T-cell (primary cell): Measurements from ENCODE around the gene DIP2C. TPM values are rescaled to one million over a fixed set of nuclear protein-coding genes. Genes with fewer than 3 reads are reported as not detected.

Source experiments
- ATAC-seq, 4 experiments: fragments of 200-7000 bp in 3 of 4; fragments of 150-1000 bp in 1 of 4; cut with Tn5 transposase; replicated peaks in 1 of 4; 1 replicate in 3 of 4; 2 replicates in 1 of 4; pipeline ENCODE4 v1.10.0; 2021; ENCODE audit warnings: moderate library complexity in 3 of 4, mild to moderate bottlenecking in 2 of 4, moderate number of reproducible peaks in 1 of 4
- CTCF ChIA-PET, 2 donors: fragments of 300-600 bp; sonication (Branson Sonifier 250); formaldehyde crosslinking; loops; one replicate each; lab custom pipeline; 2022; ENCODE audit warnings: antibody characterized with exemption in 2 of 2; lab: Charles Lee
- POLR2A ChIA-PET, 2 donors: fragments of 300-600 bp; sonication (Branson Sonifier 250); formaldehyde crosslinking; loops; one replicate each; lab custom pipeline; 2022; ENCODE audit warnings: antibody characterized with exemption in 2 of 2; lab: Charles Lee
- DNase-seq, 35 experiments: peaks; one replicate each; pipeline versions ENCODE4 v3.0.0 to v3.0.0-alpha.2; 2013 to 2023
- H3K27ac ChIP-seq: one replicate; pipeline ENCODE4 v1.5.1; 2013; ENCODE audit warnings: low read length
- H3K27me3 ChIP-seq, 2 experiments: replicated peaks in 1 of 2; 1 replicate in 1 of 2; 2 replicates in 1 of 2; pipeline versions ENCODE4 v1.6.1 to v1.7.0; 2013; ENCODE audit warnings: low read length in 1 of 2, mixed read lengths in 1 of 2; ENCODE audit not compliant: control insufficient read depth in 2 of 2, insufficient read depth in 2 of 2; ENCODE audit errors: extremely low read depth in 1 of 2
- H3K36me3 ChIP-seq, 2 donors: 1 replicate in 1 of 2; 2 replicates in 1 of 2; pipeline versions ENCODE4 v1.6.1 to v1.7.0; 2013; ENCODE audit warnings: low read length in 1 of 2; ENCODE audit not compliant: control insufficient read depth in 2 of 2, insufficient read depth in 1 of 2; ENCODE audit errors: extremely low read depth in 1 of 2
- H3K4me1 ChIP-seq, 2 experiments: 1 replicate in 1 of 2; 2 replicates in 1 of 2; pipeline versions ENCODE4 v1.6.1 to v1.7.0; 2013; ENCODE audit warnings: low read length in 2 of 2, mixed read lengths in 1 of 2; ENCODE audit not compliant: insufficient read depth in 2 of 2, control insufficient read depth in 1 of 2; ENCODE audit errors: extremely low read depth in 1 of 2
- H3K4me3 ChIP-seq, 2 donors: 1 replicate in 1 of 2; 2 replicates in 1 of 2; pipeline versions ENCODE4 v1.5.1 to v1.7.0; 2013; ENCODE audit warnings: mild to moderate bottlenecking in 2 of 2, low read length in 1 of 2, moderate library complexity in 1 of 2; ENCODE audit not compliant: control insufficient read depth in 1 of 2; ENCODE audit errors: extremely low read depth in 1 of 2
- H3K9me3 ChIP-seq: 2 replicates; pipeline ENCODE4 v1.7.0; 2013
- H3K27ac Mint-ChIP-seq, 2 donors: one replicate each; pipeline ENCODE4 v1.8.0; 2020 to 2021; ENCODE audit warnings: mild to moderate bottlenecking in 2 of 2, mixed read lengths in 2 of 2
- H3K27me3 Mint-ChIP-seq, 2 donors: one replicate each; pipeline ENCODE4 v1.8.0; 2021 to 2022; ENCODE audit warnings: mixed read lengths in 2 of 2
- H3K36me3 Mint-ChIP-seq: one replicate; pipeline ENCODE4 v1.8.0; 2021; ENCODE audit warnings: mixed read lengths
- H3K4me1 Mint-ChIP-seq, 3 donors: one replicate each; pipeline ENCODE4 v1.8.0; 2020 to 2022; ENCODE audit warnings: mixed read lengths in 3 of 3, mild to moderate bottlenecking in 1 of 3
- H3K4me3 Mint-ChIP-seq, 3 donors: one replicate each; pipeline ENCODE4 v1.8.0; 2020 to 2022; ENCODE audit warnings: mild to moderate bottlenecking in 3 of 3, mixed read lengths in 3 of 3, moderate library complexity in 3 of 3
- H3K9me3 Mint-ChIP-seq, 3 donors: one replicate each; pipeline ENCODE4 v1.8.0; 2020 to 2022; ENCODE audit warnings: mixed read lengths in 3 of 3
- WGBS: methylation state at CpG from one replicate; pipeline ENCODE4 v1.1.5; 2013; ENCODE audit warnings: missing lambda C conversion rate; ENCODE audit not compliant: insufficient coverage; 5-methylcytosine and 5-hydroxymethylcytosine counted together
- total RNA-seq, 35 experiments: library from RNA in 6 of 35; stranded (reverse) in 6 of 35; fragments of 120-200 nt in 1 of 35; gene quantifications; one replicate each; pipeline versions ENCODE4 v1.2.1 to v1.2.4 and lab custom pipeline; 2013 to 2026

Gene DIP2C
- total RNA-seq, 5 donors from 2014 or later (not counting 1 experiment from before 2014, with no cell fraction given): 2.7 to 7.4 (median 4.5) TPM

- H3K9me3 ChIP-seq: no peaks in the 10 kb centered on the region
- peaks cover 0 to 6% of the 10 kb centered on the region in 2 experiments for H3K27me3 ChIP-seq
- POLR2A ChIA-PET: no interaction called here
- Mint-ChIP-seq H3K4me3 (no peak overlapping the region), H3K9me3 (no peaks in the 10 kb centered on the region), H3K4me1 (peaks cover 3 to 12% (median 4%) of the 10 kb centered on the region in 3 donors), H3K36me3 (peaks cover 13% of the 10 kb centered on the region), H3K27ac (no peak overlapping the region), H3K27me3 (no peaks in the 10 kb centered on the region)
- H3K27ac ChIP-seq: no peak overlapping the region
- peaks cover 0 to 2% of the 10 kb centered on the region in 2 donors for H3K36me3 ChIP-seq
- ATAC-seq (no peak), DNase-seq (no peak)
- WGBS: 75% methylated on average over 5 of the region's 9 CpGs
- CTCF ChIA-PET: no interaction called here
- no peak overlapping the region for H3K4me3 ChIP-seq
- peaks cover 0 to 3% of the 10 kb centered on the region in 2 experiments for H3K4me1 ChIP-seq
These were observed 298.2 kb downstream of the DIP2C start for GRCh38 chr10:391305-391704.

- POLR2A ChIA-PET: no interaction called here
- Mint-ChIP-seq H3K36me3 (peaks cover 13% of the 10 kb centered on the region), H3K4me1 (peaks cover 3 to 12% (median 4%) of the 10 kb centered on the region in 3 donors), H3K9me3 (no peaks in the 10 kb centered on the region), H3K27ac (no peak overlapping the region), H3K4me3 (no peak overlapping the region), H3K27me3 (no peaks in the 10 kb centered on the region)
- peaks cover 0 to 2% of the 10 kb centered on the region in 2 donors for H3K36me3 ChIP-seq
- H3K9me3 ChIP-seq: no peaks in the 10 kb centered on the region
- CTCF ChIA-PET: no interaction called here
- 92% methylated on average over 30 of the region's 32 CpGs for whole genome bisulfite sequencing
- no peak overlapping the region for H3K4me3 ChIP-seq
- no peak overlapping the region for H3K27ac ChIP-seq
- DNase-seq: no peak
- H3K4me1 ChIP-seq: peaks cover 0 to 3% of the 10 kb centered on the region in 2 experiments
- no peak for ATAC-seq
- H3K27me3 ChIP-seq: peaks cover 0 to 7% of the 10 kb centered on the region in 2 experiments
These were observed 298.9 kb downstream of the DIP2C start for GRCh38 chr10:390449-391100.

DNA sequence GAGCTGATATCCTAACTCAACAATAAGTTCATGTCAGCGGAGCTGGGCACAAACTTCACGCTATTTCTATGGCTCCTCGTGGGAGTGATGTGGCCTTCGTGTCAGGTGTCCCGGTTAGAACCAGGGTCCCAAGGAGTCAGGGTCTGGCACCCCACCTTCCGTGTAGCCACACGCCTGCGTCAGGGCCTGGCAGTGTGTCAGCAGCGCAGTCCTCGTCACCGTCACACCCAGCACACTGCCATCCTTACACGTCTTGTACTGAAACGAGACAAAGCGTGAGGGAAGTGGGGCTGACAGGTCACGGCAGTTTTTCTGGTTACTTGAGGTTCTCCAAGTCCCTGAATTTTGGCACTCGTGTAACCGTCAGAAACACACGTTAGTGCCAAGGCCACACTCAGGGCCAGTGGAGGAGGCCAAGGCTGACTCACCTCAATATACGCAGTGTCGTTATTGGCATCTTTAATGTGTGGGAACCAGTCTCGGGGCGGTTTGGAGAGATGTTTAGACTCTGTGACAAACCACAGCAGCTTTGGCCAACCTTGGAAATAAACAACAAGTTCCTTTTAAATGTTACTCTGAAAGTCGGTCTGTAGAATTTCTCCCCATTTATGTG lies 299.5 kb downstream of the DIP2C start:
- Mint-ChIP-seq H3K27ac (no peak overlapping the region), H3K9me3 (no peaks in the 10 kb centered on the region), H3K4me1 (peaks cover 3 to 12% (median 4%) of the 10 kb centered on the region in 3 donors), H3K4me3 (no peak overlapping the region), H3K27me3 (no peaks in the 10 kb centered on the region), H3K36me3 (peaks cover 13% of the 10 kb centered on the region)
- 94% methylated on average over 19 of the region's 23 CpGs for WGBS
- peaks cover 0 to 2% of the 10 kb centered on the region in 2 donors for H3K36me3 ChIP-seq
- H3K27ac ChIP-seq: no peak overlapping the region
- H3K4me3 ChIP-seq: no peak overlapping the region
- no peaks in the 10 kb centered on the region for H3K9me3 ChIP-seq
- POLR2A ChIA-PET: no interaction called here
- ATAC-seq (no peak), DNase-seq (no peak)
- CTCF ChIA-PET: no interaction called here
- H3K27me3 ChIP-seq: peaks cover 0 to 7% of the 10 kb centered on the region in 2 experiments
- H3K4me1 ChIP-seq: peaks cover 0 to 3% of the 10 kb centered on the region in 2 experiments

DNA sequence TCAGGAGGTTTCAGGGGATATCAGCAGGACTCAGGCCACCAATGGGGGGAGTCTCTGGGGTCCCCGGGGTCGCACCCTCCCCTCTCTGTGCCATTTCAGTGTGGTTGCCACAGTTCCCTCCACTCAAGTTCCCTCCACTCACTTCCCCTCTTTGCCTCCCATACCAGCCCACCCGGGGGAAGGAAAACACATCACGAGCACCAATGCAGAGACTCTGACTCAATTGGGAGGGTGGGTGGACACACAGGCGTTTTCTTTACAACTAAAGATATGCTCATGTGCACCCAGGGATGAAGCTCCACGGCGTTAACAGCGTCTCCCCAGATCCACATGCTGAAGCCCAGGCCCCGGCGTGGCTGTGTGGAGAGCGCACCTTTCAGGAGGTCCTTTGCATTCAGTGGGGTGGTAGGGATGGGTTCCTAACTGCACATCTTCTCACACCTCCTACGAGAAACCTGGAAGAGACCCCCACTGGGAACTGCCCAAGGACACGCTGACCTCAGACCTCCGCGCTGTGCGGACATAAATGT lies 300.1 kb downstream of the DIP2C start:
- ChIA-PET CTCF (no interaction called here), POLR2A (no interaction called here)
- H3K27ac ChIP-seq: no peak overlapping the region
- peaks cover 0 to 7% of the 10 kb centered on the region in 2 experiments for H3K27me3 ChIP-seq
- Mint-ChIP-seq H3K4me1 (peaks cover 3 to 11% (median 4%) of the 10 kb centered on the region in 3 donors), H3K4me3 (no peak overlapping the region), H3K36me3 (peaks cover 13% of the 10 kb centered on the region), H3K27ac (no peak overlapping the region), H3K27me3 (no peaks in the 10 kb centered on the region), H3K9me3 (no peaks in the 10 kb centered on the region)
- H3K4me3 ChIP-seq: no peak overlapping the region
- DNase-seq: no peak
- H3K9me3 ChIP-seq: no peaks in the 10 kb centered on the region
- no peaks in the 10 kb centered on the region for H3K4me1 ChIP-seq
- peaks cover 0 to 2% of the 10 kb centered on the region in 2 donors for H3K36me3 ChIP-seq
- no peak for ATAC-seq
- WGBS: 86% methylated on average over 6 of the region's 16 CpGs

DNA sequence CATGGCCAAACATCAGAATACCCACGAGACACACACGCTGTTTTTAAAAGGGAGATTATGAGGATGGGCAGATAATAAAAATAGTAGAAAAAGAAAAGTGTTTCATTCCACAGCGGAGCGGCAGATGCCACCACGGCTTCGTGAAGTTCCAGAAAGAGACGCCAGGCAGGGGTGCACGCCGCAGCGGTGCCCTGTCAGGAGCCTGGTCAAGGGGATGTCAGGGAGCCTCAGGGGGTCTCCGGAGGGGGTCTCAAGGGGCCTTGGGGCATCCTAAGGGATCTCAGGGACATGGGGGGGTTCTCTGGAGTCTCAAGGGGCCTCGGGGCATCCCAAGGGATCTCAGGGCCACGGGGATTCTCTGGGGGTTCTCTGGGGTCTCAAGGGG lies 300.8 kb downstream of the DIP2C start:
- WGBS: 93% methylated on average over 10 of the region's 13 CpGs
- Histone ChIP-seq H3K9me3 (no peaks in the 10 kb centered on the region), H3K27ac (no peak overlapping the region), H3K4me3 (no peak overlapping the region), H3K36me3 (peaks cover 0 to 2% of the 10 kb centered on the region in 2 donors), H3K4me1 (no peaks in the 10 kb centered on the region), H3K27me3 (peaks cover 0 to 7% of the 10 kb centered on the region in 2 experiments)
- ChIA-PET POLR2A (no interaction called here), CTCF (no interaction called here)
- peaks cover 0 to 4% (median 0%) of the 10 kb centered on the region in 3 donors for H3K4me1 Mint-ChIP-seq
- H3K36me3 Mint-ChIP-seq: peaks cover 18% of the 10 kb centered on the region
- H3K9me3 Mint-ChIP-seq: no peaks in the 10 kb centered on the region
- DNase-seq (no peak), ATAC-seq (no peak)
- no peak overlapping the region for H3K4me3 Mint-ChIP-seq
- no peaks in the 10 kb centered on the region for H3K27me3 Mint-ChIP-seq
- H3K27ac Mint-ChIP-seq: no peak overlapping the region

DNA sequence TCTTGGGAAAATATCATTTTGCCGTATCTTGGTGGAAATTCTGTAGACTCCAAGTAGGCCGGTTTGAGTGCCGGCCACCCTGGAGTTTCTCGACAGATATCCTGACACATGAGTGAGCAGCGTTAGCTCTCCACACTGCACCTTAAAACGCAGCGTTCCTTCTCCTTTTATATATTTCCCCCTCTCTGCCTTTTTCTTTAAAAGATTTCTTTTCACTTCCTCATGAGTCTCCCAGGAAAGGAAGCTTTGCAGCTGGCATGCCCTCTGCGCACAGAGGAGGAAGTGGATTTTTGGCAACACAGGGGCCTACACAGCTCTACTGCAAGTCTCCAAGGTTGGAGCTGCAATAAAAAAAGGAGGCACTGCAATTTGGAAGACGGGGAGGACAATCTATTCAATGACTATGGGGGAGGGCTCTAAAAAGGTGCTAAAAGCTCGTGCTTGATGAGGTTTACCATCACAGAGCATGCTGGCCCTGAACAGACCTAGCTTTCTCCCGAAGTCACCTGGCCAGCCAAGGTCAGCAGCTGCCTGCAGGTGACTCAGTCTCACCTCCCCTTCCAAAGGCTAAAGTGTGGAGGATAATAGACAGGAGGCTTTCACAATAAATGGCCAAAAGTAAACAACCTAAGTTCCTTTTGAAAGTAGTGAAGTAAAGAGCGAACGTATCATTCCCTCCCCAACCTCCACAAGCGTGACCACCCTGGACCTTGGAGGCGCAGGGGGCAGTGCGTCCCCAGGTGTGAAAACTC lies 301.4 kb downstream of the DIP2C start:
- peaks cover 20% of the 10 kb centered on the region for H3K36me3 Mint-ChIP-seq
- H3K27me3 Mint-ChIP-seq: no peaks in the 10 kb centered on the region
- CTCF ChIA-PET: no interaction called here
- no peak overlapping the region for H3K27ac Mint-ChIP-seq
- no peaks in the 10 kb centered on the region for H3K9me3 ChIP-seq
- H3K4me3 Mint-ChIP-seq: no peak overlapping the region
- WGBS: 92% methylated on average over 4 of the region's 16 CpGs
- no peaks in the 10 kb centered on the region for H3K4me1 ChIP-seq
- peaks cover 0 to 4% (median 0%) of the 10 kb centered on the region in 3 donors for H3K4me1 Mint-ChIP-seq
- peaks cover 0 to 7% of the 10 kb centered on the region in 2 experiments for H3K27me3 ChIP-seq
- no peak for ATAC-seq
- peaks cover 0 to 2% of the 10 kb centered on the region in 2 donors for H3K36me3 ChIP-seq
- H3K4me3 ChIP-seq: no peak overlapping the region
- no peak overlapping the region for H3K27ac ChIP-seq
- H3K9me3 Mint-ChIP-seq: no peaks in the 10 kb centered on the region
- DNase-seq: no peak
- POLR2A ChIA-PET: no interaction called here
